SJSA1 (cell line): ENCODE measurements around the gene AGBL1. TPM values are rescaled to one million over a fixed set of nuclear protein-coding genes. Genes with fewer than 3 reads are reported as not detected.

Experiments
- DNase-seq, 2 experiments: peaks; one replicate each; pipeline ENCODE4 v3.0.0-alpha.2; 2015 to 2020; ENCODE audit warnings: low spot score in 2 of 2, low read depth in 1 of 2
- H3K27ac ChIP-seq: fragments of 250-450 bp; sonication (Bioruptor Pico); 2 replicates; pipeline ENCODE4 v1.5.1; 2020; ENCODE audit warnings: mild to moderate bottlenecking, moderate library complexity
- H3K27me3 ChIP-seq: fragments of 250-450 bp; sonication (Bioruptor Pico); replicated peaks from 2 replicates; pipeline ENCODE4 v1.5.1; 2020; ENCODE audit warnings: mild to moderate bottlenecking, moderate library complexity
- H3K36me3 ChIP-seq: fragments of 250-450 bp; sonication (Bioruptor Pico); 2 replicates; pipeline ENCODE4 v1.5.1; 2020; ENCODE audit warnings: mild to moderate bottlenecking
- H3K4me1 ChIP-seq: fragments of 250-450 bp; sonication (Bioruptor Pico); replicated peaks from 2 replicates; pipeline ENCODE4 v1.6.1; 2021; ENCODE audit warnings: mild to moderate bottlenecking
- H3K4me3 ChIP-seq: fragments of 250-450 bp; sonication (Bioruptor Pico); 2 replicates; pipeline ENCODE4 v1.5.1; 2020; ENCODE audit warnings: mild to moderate bottlenecking
- H3K9me3 ChIP-seq: fragments of 250-450 bp; sonication (Bioruptor Pico); replicated peaks from 2 replicates; pipeline ENCODE4 v1.5.1; 2020; ENCODE audit warnings: mild to moderate bottlenecking
- total RNA-seq: library from RNA; depleted of rRNA; stranded (reverse); fragments of >200 nt; shearing (Covaris generic); gene quantifications from 2 replicates; pipeline ENCODE4 v1.2.3, GENCODE V29; 2014

AGBL1 gene
- total RNA-seq, 1 experiment from 2014 or later, result not detected

- Histone ChIP-seq H3K9me3 (no peaks in the 10 kb centered on the region), H3K4me1 (no peaks in the 10 kb centered on the region), H3K4me3 (no peak overlapping the region), H3K27me3 (no peaks in the 10 kb centered on the region), H3K36me3 (no peaks in the 10 kb centered on the region), H3K27ac (no peak overlapping the region)
- DNase-seq, result no peak
These were observed 475.4 kb downstream of the AGBL1 start for GRCh38 chr15:86555098-86555497.

- no peaks in the 10 kb centered on the region for H3K9me3 ChIP-seq
- no peaks in the 10 kb centered on the region for H3K27me3 ChIP-seq
- H3K27ac ChIP-seq, result no peak overlapping the region
- no peaks in the 10 kb centered on the region for H3K4me1 ChIP-seq
- no peak overlapping the region for H3K4me3 ChIP-seq
- H3K36me3 ChIP-seq, result no peaks in the 10 kb centered on the region
- DNase-seq, result no peak
These were observed 476.3 kb downstream of the AGBL1 start for GRCh38 chr15:86555939-86556338.

GRCh38 chr15:86556396-86557017 lies 476.8 kb downstream of the AGBL1 start:
- Histone ChIP-seq H3K4me3 (no peak overlapping the region), H3K27me3 (no peaks in the 10 kb centered on the region), H3K9me3 (no peaks in the 10 kb centered on the region), H3K36me3 (no peaks in the 10 kb centered on the region), H3K4me1 (no peaks in the 10 kb centered on the region), H3K27ac (no peak overlapping the region)
- DNase-seq, result no peak

- no peak for DNase-seq
- no peaks in the 10 kb centered on the region for H3K27me3 ChIP-seq
- H3K4me1 ChIP-seq, result no peaks in the 10 kb centered on the region
- H3K36me3 ChIP-seq, result no peaks in the 10 kb centered on the region
- no peak overlapping the region for H3K4me3 ChIP-seq
- H3K27ac ChIP-seq, result no peak overlapping the region
- H3K9me3 ChIP-seq, result no peaks in the 10 kb centered on the region
These were observed 477.4 kb downstream of the AGBL1 start for GRCh38 chr15:86557018-86557550.

- no peak for DNase-seq
- H3K4me1 ChIP-seq, result no peaks in the 10 kb centered on the region
- H3K4me3 ChIP-seq, result no peak overlapping the region
- no peak overlapping the region for H3K27ac ChIP-seq
- H3K9me3 ChIP-seq, result no peaks in the 10 kb centered on the region
- no peaks in the 10 kb centered on the region for H3K27me3 ChIP-seq
- H3K36me3 ChIP-seq, result no peaks in the 10 kb centered on the region
These were observed 478.6 kb downstream of the AGBL1 start for GRCh38 chr15:86558252-86558651.

- no peak for DNase-seq
- H3K27me3 ChIP-seq, result no peaks in the 10 kb centered on the region
- H3K4me3 ChIP-seq, result no peak overlapping the region
- no peak overlapping the region for H3K27ac ChIP-seq
- no peaks in the 10 kb centered on the region for H3K4me1 ChIP-seq
- no peaks in the 10 kb centered on the region for H3K9me3 ChIP-seq
- no peaks in the 10 kb centered on the region for H3K36me3 ChIP-seq
These were observed 479.0 kb downstream of the AGBL1 start for GRCh38 chr15:86558686-86559085.

- no peaks in the 10 kb centered on the region for H3K9me3 ChIP-seq
- H3K27me3 ChIP-seq, result no peaks in the 10 kb centered on the region
- H3K36me3 ChIP-seq, result no peaks in the 10 kb centered on the region
- no peak for DNase-seq
- H3K4me3 ChIP-seq, result no peak overlapping the region
- H3K27ac ChIP-seq, result no peak overlapping the region
- no peaks in the 10 kb centered on the region for H3K4me1 ChIP-seq
These were observed 488.7 kb downstream of the AGBL1 start for GRCh38 chr15:86568378-86568777.

- no peak for DNase-seq
- no peaks in the 10 kb centered on the region for H3K9me3 ChIP-seq
- no peak overlapping the region for H3K4me3 ChIP-seq
- no peaks in the 10 kb centered on the region for H3K27me3 ChIP-seq
- no peaks in the 10 kb centered on the region for H3K36me3 ChIP-seq
- H3K27ac ChIP-seq, result no peak overlapping the region
- no peaks in the 10 kb centered on the region for H3K4me1 ChIP-seq
These were observed 491.1 kb downstream of the AGBL1 start for GRCh38 chr15:86570738-86571137.

- no peaks in the 10 kb centered on the region for H3K4me1 ChIP-seq
- no peaks in the 10 kb centered on the region for H3K36me3 ChIP-seq
- H3K27ac ChIP-seq, result no peak overlapping the region
- no peak overlapping the region for H3K4me3 ChIP-seq
- no peaks in the 10 kb centered on the region for H3K27me3 ChIP-seq
- DNase-seq, result no peak
- H3K9me3 ChIP-seq, result no peaks in the 10 kb centered on the region
These were observed 492.2 kb downstream of the AGBL1 start for GRCh38 chr15:86571873-86572272.

GRCh38 chr15:86572368-86572841 lies 492.7 kb downstream of the AGBL1 start:
- H3K4me1 ChIP-seq, result no peaks in the 10 kb centered on the region
- no peaks in the 10 kb centered on the region for H3K36me3 ChIP-seq
- no peaks in the 10 kb centered on the region for H3K27me3 ChIP-seq
- DNase-seq, result no peak
- H3K9me3 ChIP-seq, result no peaks in the 10 kb centered on the region
- no peak overlapping the region for H3K4me3 ChIP-seq
- H3K27ac ChIP-seq, result no peak overlapping the region

GRCh38 chr15:86573476-86573875 lies 493.8 kb downstream of the AGBL1 start:
- Histone ChIP-seq H3K27me3 (no peaks in the 10 kb centered on the region), H3K36me3 (no peaks in the 10 kb centered on the region)

GRCh38 chr15:86588413-86588812 lies 508.7 kb downstream of the AGBL1 start:
- Histone ChIP-seq H3K36me3 (no peaks in the 10 kb centered on the region), H3K27me3 (no peaks in the 10 kb centered on the region), H3K4me3 (no peak overlapping the region), H3K27ac (no peak overlapping the region), H3K4me1 (no peaks in the 10 kb centered on the region), H3K9me3 (no peaks in the 10 kb centered on the region)
- no peak for DNase-seq

More at GRCh38 chr15:86573476-86573875, 493.8 kb downstream of the AGBL1 start:
- no peak for DNase-seq
- no peak overlapping the region for H3K27ac ChIP-seq
- H3K4me1 ChIP-seq, result no peaks in the 10 kb centered on the region
- H3K9me3 ChIP-seq, result no peaks in the 10 kb centered on the region
- no peak overlapping the region for H3K4me3 ChIP-seq

GRCh38 chr15:86590461-86590860 lies 510.8 kb downstream of the AGBL1 start:
- H3K4me1 ChIP-seq, result no peaks in the 10 kb centered on the region
- no peaks in the 10 kb centered on the region for H3K36me3 ChIP-seq
- H3K27me3 ChIP-seq, result no peaks in the 10 kb centered on the region
- H3K27ac ChIP-seq, result no peak overlapping the region
- H3K4me3 ChIP-seq, result no peak overlapping the region
- no peaks in the 10 kb centered on the region for H3K9me3 ChIP-seq
- no peak for DNase-seq

GRCh38 chr15:86591158-86591557 lies 511.5 kb downstream of the AGBL1 start:
- Histone ChIP-seq H3K9me3 (no peaks in the 10 kb centered on the region), H3K36me3 (no peaks in the 10 kb centered on the region), H3K27me3 (no peaks in the 10 kb centered on the region), H3K27ac (no peak overlapping the region), H3K4me3 (no peak overlapping the region), H3K4me1 (no peaks in the 10 kb centered on the region)
- DNase-seq, result no peak
